Measurements from ENCODE around the gene ZDHHC4.

The ZDHHC4 gene

DNA sequence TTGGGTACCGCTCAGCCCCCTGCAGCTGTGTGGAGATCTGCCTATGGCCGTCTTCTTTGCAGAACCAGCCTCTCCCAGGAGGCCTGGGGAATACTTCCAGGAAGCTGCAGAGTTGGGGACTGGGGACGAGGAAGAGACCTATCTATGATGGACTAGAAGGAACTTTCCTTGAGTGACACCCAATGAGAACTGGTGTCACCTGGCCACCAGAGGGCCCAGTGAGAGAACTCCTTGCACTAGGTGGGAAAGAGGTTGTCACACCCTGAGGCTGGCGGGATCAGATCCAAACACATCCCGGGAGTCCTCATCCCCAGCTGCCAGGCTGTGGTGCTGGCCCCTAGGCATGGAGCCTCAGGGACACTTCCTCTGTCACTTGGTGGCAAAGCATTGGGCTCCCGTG is 21.1 kb upstream of the ZDHHC4 start:
- Histone ChIP-seq H3K36me3 (no peaks in the 10 kb centered on the region), H3K4me1 (no peaks in the 10 kb centered on the region)

DNA sequence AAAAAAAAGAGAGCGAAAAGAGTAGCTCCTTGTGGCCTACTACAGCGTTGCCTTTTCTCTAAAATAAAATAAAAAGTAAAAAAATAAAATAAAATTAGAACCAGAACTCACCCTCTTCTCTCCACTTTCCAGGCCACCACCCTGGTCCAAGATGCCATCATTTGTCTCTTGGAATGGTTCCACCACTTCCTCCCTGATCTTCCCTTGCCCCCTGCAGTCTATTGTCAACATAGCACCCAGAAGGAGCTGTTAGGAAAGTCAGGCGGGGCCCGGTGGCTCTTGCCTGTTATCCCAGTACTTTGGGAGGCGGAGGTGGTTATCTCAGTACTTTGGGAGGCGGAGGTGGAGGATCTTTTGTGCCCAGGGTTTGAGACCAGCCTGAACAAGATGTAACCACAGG is 18.4 kb upstream of the ZDHHC4 start:
- H3K36me3 ChIP-seq: no peaks in the 10 kb centered on the region
- intact Hi-C loops (cut with DNase I; ENCODE audit: low total_unique reads): no loop called here
- H3K9me3 ChIP-seq: no peaks in the 10 kb centered on the region
- H3K4me1 ChIP-seq: no peaks in the 10 kb centered on the region
- TF ChIP-seq, protein P1, sequence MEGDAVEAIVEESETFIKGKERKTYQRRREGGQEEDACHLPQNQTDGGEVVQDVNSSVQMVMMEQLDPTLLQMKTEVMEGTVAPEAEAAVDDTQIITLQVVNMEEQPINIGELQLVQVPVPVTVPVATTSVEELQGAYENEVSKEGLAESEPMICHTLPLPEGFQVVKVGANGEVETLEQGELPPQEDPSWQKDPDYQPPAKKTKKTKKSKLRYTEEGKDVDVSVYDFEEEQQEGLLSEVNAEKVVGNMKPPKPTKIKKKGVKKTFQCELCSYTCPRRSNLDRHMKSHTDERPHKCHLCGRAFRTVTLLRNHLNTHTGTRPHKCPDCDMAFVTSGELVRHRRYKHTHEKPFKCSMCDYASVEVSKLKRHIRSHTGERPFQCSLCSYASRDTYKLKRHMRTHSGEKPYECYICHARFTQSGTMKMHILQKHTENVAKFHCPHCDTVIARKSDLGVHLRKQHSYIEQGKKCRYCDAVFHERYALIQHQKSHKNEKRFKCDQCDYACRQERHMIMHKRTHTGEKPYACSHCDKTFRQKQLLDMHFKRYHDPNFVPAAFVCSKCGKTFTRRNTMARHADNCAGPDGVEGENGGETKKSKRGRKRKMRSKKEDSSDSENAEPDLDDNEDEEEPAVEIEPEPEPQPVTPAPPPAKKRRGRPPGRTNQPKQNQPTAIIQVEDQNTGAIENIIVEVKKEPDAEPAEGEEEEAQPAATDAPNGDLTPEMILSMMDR (IDR thresholded peaks at IDR 0.05): no peak
- no peak overlapping the region for H3K27ac ChIP-seq
- no peak for DNase-seq
- H3K27me3 ChIP-seq: no peaks in the 10 kb centered on the region
- no peak overlapping the region for H3K4me3 ChIP-seq

More for the DNA sequence above, 21.1 kb upstream of the ZDHHC4 start:
- H3K27ac ChIP-seq: no peak overlapping the region
- H3K4me3 ChIP-seq: no peak overlapping the region
- TF ChIP-seq, protein P1 (IDR thresholded peaks at IDR 0.05): no peak
- intact Hi-C loops (cut with DNase I; ENCODE audit: low total_unique reads): no loop called here
- no peaks in the 10 kb centered on the region for H3K27me3 ChIP-seq
- H3K9me3 ChIP-seq: no peaks in the 10 kb centered on the region
- no peak for DNase-seq

DNA sequence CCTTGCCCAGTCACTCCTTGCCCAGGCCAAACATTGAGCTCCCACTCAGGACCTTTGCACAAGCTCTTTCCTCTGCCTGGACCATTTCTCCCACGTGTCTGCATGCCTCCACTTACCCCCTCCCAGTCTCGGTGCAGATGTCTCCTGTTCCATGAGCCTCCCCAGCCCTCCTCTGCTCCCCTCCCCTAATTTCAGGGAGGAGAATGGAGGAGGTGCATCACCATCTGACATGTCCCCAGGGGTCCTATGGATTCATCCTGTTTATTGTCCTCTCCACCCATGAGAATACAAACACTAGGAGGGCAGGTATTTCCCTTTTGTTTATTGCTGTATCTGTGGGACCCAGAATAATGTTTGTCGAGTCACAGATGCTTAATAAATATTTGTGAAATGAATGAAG is 17.4 kb upstream of the ZDHHC4 start:
- Histone ChIP-seq H3K9me3 (no peaks in the 10 kb centered on the region), H3K27me3 (no peaks in the 10 kb centered on the region), H3K4me3 (no peak overlapping the region), H3K36me3 (no peaks in the 10 kb centered on the region), H3K4me1 (peaks cover 0 to 4% (median 1%) of the 10 kb centered on the region in 4 donors), H3K27ac (no peak overlapping the region)
- no peak for DNase-seq
- intact Hi-C loops (cut with DNase I; ENCODE audit: low total_unique reads): no loop called here
- TF ChIP-seq, protein P1 (IDR thresholded peaks at IDR 0.05): no peak

DNA sequence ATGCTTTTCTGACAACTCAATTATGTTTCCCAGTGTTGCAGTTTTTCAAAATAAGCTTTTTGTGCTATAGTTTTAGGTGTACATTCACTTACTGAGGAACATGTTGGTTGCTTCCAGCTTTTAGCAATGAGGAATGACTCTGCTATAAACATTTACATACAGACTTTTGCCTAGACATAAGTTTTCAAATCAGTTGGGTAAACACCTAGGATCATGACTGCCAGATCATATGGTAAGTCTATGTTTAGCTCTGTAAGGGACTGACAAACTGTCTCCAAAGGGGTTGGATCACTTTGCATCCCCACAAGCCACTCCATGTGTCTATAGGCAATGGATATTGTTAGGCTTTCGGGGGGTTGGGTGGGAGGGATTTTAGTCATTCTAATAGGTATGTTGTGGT is 15.1 kb upstream of the ZDHHC4 start:
- H3K4me3 ChIP-seq: no peak overlapping the region
- intact Hi-C loops (cut with DNase I; ENCODE audit: low total_unique reads): no loop called here
- TF ChIP-seq, protein P1 (IDR thresholded peaks at IDR 0.05): no peak

DNA sequence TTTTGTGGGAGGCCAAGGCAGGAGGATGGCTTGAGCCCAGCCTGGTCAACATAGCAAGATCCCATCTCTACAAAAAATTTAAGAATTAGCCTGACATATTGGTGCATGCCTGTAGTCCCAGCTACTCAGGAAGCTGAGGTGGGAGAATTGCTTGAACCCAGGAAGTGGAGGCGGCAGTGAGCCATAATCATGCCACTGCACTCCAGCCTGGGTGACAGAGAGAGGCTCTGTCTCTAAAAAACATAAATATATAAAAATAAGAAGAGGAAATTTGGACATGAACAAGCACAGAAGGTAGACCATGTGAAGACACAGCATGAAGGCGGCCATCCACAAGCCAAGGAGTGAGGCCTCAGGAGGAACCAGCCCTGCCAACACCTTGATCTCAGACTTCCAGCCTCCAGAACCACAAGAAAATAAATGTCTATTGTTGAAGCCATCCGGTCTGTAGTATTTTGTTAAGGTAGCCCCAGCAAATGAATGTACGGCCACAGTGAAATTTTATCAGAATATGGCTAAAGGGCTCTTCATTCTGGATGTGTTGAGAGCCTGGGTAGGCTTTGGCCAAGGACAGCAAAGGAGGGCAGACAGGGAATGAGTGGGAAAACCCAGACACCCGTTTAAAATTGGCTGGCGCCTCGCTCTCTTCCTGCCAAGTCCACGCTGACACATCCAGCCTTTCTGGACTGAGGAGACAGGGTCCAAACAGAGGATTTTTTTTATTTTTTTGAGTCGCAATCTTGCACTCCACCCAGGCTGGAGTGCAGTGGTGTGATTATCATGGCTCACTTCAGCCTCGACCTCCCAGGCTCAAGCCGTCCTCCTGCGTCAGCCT is 13.1 kb upstream of the ZDHHC4 start:
- no peak overlapping the region for H3K4me3 ChIP-seq
- DNase-seq: no peak
- TF ChIP-seq, protein P1 (IDR thresholded peaks at IDR 0.05): no peak
- H3K9me3 ChIP-seq: no peaks in the 10 kb centered on the region
- H3K27me3 ChIP-seq: no peaks in the 10 kb centered on the region
- peaks cover 0 to 4% (median 1%) of the 10 kb centered on the region in 4 donors for H3K4me1 ChIP-seq
- H3K36me3 ChIP-seq: no peaks in the 10 kb centered on the region
- H3K27ac ChIP-seq: no peak overlapping the region
- intact Hi-C loops (cut with DNase I; ENCODE audit: low total_unique reads): no loop called here

More for the DNA sequence above, 15.1 kb upstream of the ZDHHC4 start:
- peaks cover 0 to 4% (median 1%) of the 10 kb centered on the region in 4 donors for H3K4me1 ChIP-seq
- no peaks in the 10 kb centered on the region for H3K36me3 ChIP-seq
- H3K27me3 ChIP-seq: no peaks in the 10 kb centered on the region
- H3K27ac ChIP-seq: no peak overlapping the region
- no peaks in the 10 kb centered on the region for H3K9me3 ChIP-seq
- DNase-seq: no peak

All from tibial artery (tissue), 4 donors.